ENCODE results near the gene TIMP1. TPM values are rescaled to one million over a fixed set of nuclear protein-coding genes. Genes with fewer than 3 reads are reported as not detected.

TIMP1 gene
- total and polyA plus RNA-seq, 2 of the 13 experiments (the other 11 are each of a cell fraction or from before 2014, with no cell fraction given): 12.3 to 45.8 TPM

DNA sequence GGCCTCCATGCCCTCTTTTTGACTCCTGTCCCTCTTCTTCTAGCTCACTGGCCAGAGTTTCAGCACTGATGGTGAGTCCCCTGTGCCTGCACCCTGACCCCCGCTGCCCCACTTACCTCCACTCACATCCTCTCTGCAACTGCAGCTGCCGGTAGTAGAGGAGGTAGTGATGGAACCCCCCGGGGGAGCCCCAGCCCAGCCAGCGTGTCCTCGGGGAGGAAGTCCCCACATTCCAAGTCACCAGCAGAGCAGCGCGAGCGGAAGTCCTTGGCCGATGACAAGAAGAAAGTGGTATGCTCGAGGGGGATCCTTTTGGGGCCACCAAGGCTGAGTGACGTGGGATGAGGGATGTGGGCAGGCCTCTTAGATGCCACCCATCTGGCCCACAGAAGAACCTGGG is 15.4 kb upstream of the TIMP1 start (continued):
- TF ChIP-seq, protein P1, sequence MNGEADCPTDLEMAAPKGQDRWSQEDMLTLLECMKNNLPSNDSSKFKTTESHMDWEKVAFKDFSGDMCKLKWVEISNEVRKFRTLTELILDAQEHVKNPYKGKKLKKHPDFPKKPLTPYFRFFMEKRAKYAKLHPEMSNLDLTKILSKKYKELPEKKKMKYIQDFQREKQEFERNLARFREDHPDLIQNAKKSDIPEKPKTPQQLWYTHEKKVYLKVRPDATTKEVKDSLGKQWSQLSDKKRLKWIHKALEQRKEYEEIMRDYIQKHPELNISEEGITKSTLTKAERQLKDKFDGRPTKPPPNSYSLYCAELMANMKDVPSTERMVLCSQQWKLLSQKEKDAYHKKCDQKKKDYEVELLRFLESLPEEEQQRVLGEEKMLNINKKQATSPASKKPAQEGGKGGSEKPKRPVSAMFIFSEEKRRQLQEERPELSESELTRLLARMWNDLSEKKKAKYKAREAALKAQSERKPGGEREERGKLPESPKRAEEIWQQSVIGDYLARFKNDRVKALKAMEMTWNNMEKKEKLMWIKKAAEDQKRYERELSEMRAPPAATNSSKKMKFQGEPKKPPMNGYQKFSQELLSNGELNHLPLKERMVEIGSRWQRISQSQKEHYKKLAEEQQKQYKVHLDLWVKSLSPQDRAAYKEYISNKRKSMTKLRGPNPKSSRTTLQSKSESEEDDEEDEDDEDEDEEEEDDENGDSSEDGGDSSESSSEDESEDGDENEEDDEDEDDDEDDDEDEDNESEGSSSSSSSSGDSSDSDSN (CRISPR knock-in tag; IDR thresholded peaks at IDR 0.05): no peak
- no peak for TF ChIP-seq EEA1 (CRISPR knock-in tag; IDR thresholded peaks at IDR 0.05; ENCODE audit: borderline replicate concordance)

DNA sequence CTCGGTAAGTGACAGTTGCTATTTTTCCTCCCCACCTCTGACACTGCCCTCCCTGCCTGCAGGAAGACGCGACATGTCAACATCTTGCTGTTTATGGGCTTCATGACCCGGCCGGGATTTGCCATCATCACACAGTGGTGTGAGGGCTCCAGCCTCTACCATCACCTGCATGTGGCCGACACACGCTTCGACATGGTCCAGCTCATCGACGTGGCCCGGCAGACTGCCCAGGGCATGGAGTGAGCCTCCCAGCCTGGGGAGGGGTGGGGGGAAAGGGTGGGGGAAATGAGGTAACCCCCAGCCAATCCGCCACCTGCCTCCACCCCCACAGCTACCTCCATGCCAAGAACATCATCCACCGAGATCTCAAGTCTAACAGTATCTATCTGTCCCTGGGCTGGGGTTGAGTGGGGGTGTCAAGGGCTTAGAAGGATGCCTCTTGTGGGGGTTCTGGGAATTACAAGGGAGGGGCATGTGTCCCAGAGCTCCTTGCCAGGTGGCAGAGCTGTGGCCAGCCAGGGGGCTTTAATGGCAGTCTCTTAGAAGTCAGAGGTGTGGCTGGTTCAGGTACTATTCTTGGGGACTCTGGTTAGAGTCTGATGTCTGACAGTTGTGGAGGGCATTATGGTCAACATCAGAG is 13.5 kb upstream of the TIMP1 start:
- no peak overlapping the region for H3K9ac ChIP-seq (ENCODE audit: insufficient read depth, low read depth, low read length)
- H3K4me3 ChIP-seq (replicated peaks in 1 of 3; ENCODE audit: insufficient read depth in 1 of 3, low read depth in 2 of 3, low read length in 3 of 3): no peak overlapping the region
- BruUV-seq (replicated peaks): no TSS peak
- no peak overlapping the region for H2AFZ ChIP-seq (ENCODE audit: low read length)
- FAIRE-seq (no peak), ATAC-seq (peak; percentile 69), DNase-seq (ENCODE audit: low spot score) (peak; percentile 16)
- H3K4me2 ChIP-seq (ENCODE audit: low read depth, low read length): no peak overlapping the region
- ChIA-PET POLR2A (no interaction called here), CTCF (ENCODE audit: low intra/inter-chr PET ratio, low total read pairs) (no interaction called here)
- H4K20me1 ChIP-seq (ENCODE audit: insufficient read depth, low read length): no peaks in the 10 kb centered on the region
- 100% methylated on average over 2 of the region's 13 CpGs for WGBS (ENCODE audit: low lambda C conversion rate)
- intact Hi-C loops (cut with micrococcal nuclease; ENCODE audit: unreplicated experiment): no loop called here
- TF ChIP-seq HNRNPK (IDR thresholded peaks at IDR 0.05; ENCODE audit: low read depth, low read length, poor library complexity, severe bottlenecking): no peak
- TF ChIP-seq, protein P2, sequence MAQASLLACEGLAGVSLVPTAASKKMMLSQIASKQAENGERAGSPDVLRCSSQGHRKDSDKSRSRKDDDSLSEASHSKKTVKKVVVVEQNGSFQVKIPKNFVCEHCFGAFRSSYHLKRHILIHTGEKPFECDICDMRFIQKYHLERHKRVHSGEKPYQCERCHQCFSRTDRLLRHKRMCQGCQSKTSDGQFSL (CRISPR knock-in tag; IDR thresholded peaks at IDR 0.05): 0 out of 2 replicates have a peak, but pooled peaks have one; percentile 60
- H3K4me1 ChIP-seq (ENCODE audit: insufficient read depth, low read length): no peaks in the 10 kb centered on the region
- H3K79me2 ChIP-seq (ENCODE audit: insufficient read depth, low read length): no peaks in the 10 kb centered on the region
- no peaks in the 10 kb centered on the region for H3K9me3 ChIP-seq (ENCODE audit: low read length)
- H3K27ac ChIP-seq (ENCODE audit: extremely low read length, insufficient read depth, low read length): no peak overlapping the region
- peaks cover 0 to 29% of the 10 kb centered on the region in 2 experiments; a peak in 3 of 5 replicates for H3K36me3 ChIP-seq (replicated peaks in 1 of 2; ENCODE audit: control insufficient read depth in 1 of 2, insufficient read depth in 2 of 2, low read length in 2 of 2)
- in situ Hi-C loops (cut with HindIII; ENCODE audit: extremely low pct_ligation_motif_present, low pct_unique_long_range_greater_than_20kb): no loop called here
- H3K27me3 ChIP-seq (ENCODE audit: control insufficient read depth in 1 of 2, insufficient read depth in 2 of 2, low read length in 2 of 2): no peaks in the 10 kb centered on the region

Data from HepG2 (cell line).